Endothelial cell of umbilical vein (primary cell): ENCODE results near the gene PKNOX1. TPM values are rescaled to one million over a fixed set of nuclear protein-coding genes. Genes with fewer than 3 reads are reported as not detected.

Source experiments
- BruUV-seq: library from RNA; stranded (reverse); fragments of 400-500 nt; replicated peaks from 2 replicates; lab custom pipeline; 2021; lab: Mats Ljungman, UMichigan
- CTCF ChIA-PET: fragments of 300-600, 350-600 bp; sonication (Branson Sonifier 250); formaldehyde crosslinking; loops from one replicate; lab custom pipeline; 2021; ENCODE audit warnings: antibody characterized with exemption, inconsistent platforms; lab: Charles Lee
- POLR2A ChIA-PET: fragments of 300-600, 350-600 bp; sonication (Branson Sonifier 250); formaldehyde crosslinking; loops from one replicate; lab custom pipeline; 2021; ENCODE audit warnings: antibody characterized with exemption, inconsistent platforms; lab: Charles Lee
- DNase-seq: peaks from one replicate; pipeline ENCODE4 v3.0.0-alpha.2; 2011; ENCODE audit warnings: low read depth, low spot score
- FAIRE-seq: peaks from 2 replicates; lab custom pipeline; 2011; peaks lifted over from hg19 to GRCh38; lab: Jason Lieb, UNC
- H2AFZ ChIP-seq: 2 replicates; pipeline ENCODE4 v1.6.0; 2012; ENCODE audit warnings: low read depth, low read length, control low read depth, inconsistent platforms
- H3K27ac ChIP-seq: 2 replicates; pipeline ENCODE4 v1.5.1; 2011; ENCODE audit warnings: low read depth, mild to moderate bottlenecking, control low read depth, low read length, moderate library complexity; ENCODE audit not compliant: insufficient read depth
- H3K27me3 ChIP-seq, 2 experiments: 2 replicates each; pipeline versions ENCODE4 v1.6.0 to v1.6.1; 2011; ENCODE audit warnings: low read length in 2 of 2, mixed read lengths in 1 of 2; ENCODE audit not compliant: control insufficient read depth in 2 of 2, insufficient read depth in 2 of 2
- H3K36me3 ChIP-seq, 2 experiments: 2 replicates in 1 of 2; 3 replicates in 1 of 2; pipeline ENCODE4 v1.5.1; 2011; ENCODE audit warnings: low read length in 2 of 2, mild to moderate bottlenecking in 1 of 2, moderate library complexity in 1 of 2; ENCODE audit not compliant: control insufficient read depth in 2 of 2, insufficient read depth in 2 of 2; ENCODE audit errors: extremely low read depth in 1 of 2
- H3K4me1 ChIP-seq: 3 replicates; pipeline ENCODE4 v1.5.1; 2011; ENCODE audit warnings: mild to moderate bottlenecking, low read length; ENCODE audit not compliant: control insufficient read depth, insufficient read depth; ENCODE audit errors: extremely low read depth
- H3K4me2 ChIP-seq: 2 replicates; pipeline ENCODE4 v1.6.1; 2011; ENCODE audit warnings: low read length, control low read depth, mixed read lengths; ENCODE audit not compliant: insufficient read depth
- H3K4me3 ChIP-seq, 3 experiments: fragments of 200-600 bp in 1 of 3; sonication (generic), shearing (Covaris generic) in 1 of 3; replicated peaks in 1 of 3; 2 replicates each; pipeline ENCODE4 v1.5.1; 2011 to 2016; ENCODE audit warnings: control low read depth in 3 of 3, low read length in 3 of 3, mild to moderate bottlenecking in 2 of 3, inconsistent platforms in 1 of 3, low read depth in 1 of 3, moderate library complexity in 1 of 3; ENCODE audit not compliant: insufficient read depth in 1 of 3
- H3K79me2 ChIP-seq: 2 replicates; pipeline ENCODE4 v1.6.0; 2012; ENCODE audit warnings: low read length, inconsistent platforms; ENCODE audit not compliant: control insufficient read depth, insufficient read depth
- H3K9ac ChIP-seq: replicated peaks from 2 replicates; pipeline ENCODE3; 2011; ENCODE audit warnings: low read length, control low read depth; ENCODE audit not compliant: insufficient read depth; ENCODE audit errors: extremely low read depth
- H3K9me1 ChIP-seq: replicated peaks from 3 replicates; pipeline ENCODE4 v1.6.0; 2011; ENCODE audit warnings: mild to moderate bottlenecking, low read length; ENCODE audit not compliant: control insufficient read depth, insufficient read depth; ENCODE audit errors: extremely low read depth
- H3K9me3 ChIP-seq: replicated peaks from 2 replicates; pipeline ENCODE4 v1.5.1; 2012; ENCODE audit warnings: low read length, inconsistent platforms; ENCODE audit not compliant: control insufficient read depth, insufficient read depth
- H4K20me1 ChIP-seq: replicated peaks from 2 replicates; pipeline ENCODE3; 2011; ENCODE audit warnings: mild to moderate bottlenecking, low read length; ENCODE audit not compliant: control insufficient read depth, insufficient read depth; ENCODE audit errors: extremely low read depth
- EZH2 ChIP-seq: IDR thresholded peaks from 2 replicates; pipeline ENCODE4 v1.6.1; 2012; ENCODE audit warnings: borderline replicate concordance, low read depth, mild to moderate bottlenecking, moderate library complexity, low read length, inconsistent platforms; ENCODE audit not compliant: severe bottlenecking
- FOS ChIP-seq: IDR thresholded peaks from 2 replicates; pipeline ENCODE4 v1.6.1; 2011; ENCODE audit warnings: mild to moderate bottlenecking, low read length, moderate library complexity, borderline replicate concordance; ENCODE audit not compliant: insufficient read depth
- GATA2 ChIP-seq: IDR thresholded peaks from 2 replicates; pipeline ENCODE4 v1.7.0; 2011; ENCODE audit warnings: low read depth, mild to moderate bottlenecking, moderate library complexity, mixed read lengths, low read length; ENCODE audit not compliant: insufficient read length, insufficient read depth
- JUN ChIP-seq: IDR thresholded peaks from 2 replicates; pipeline ENCODE4 v1.6.1; 2011; ENCODE audit warnings: borderline replicate concordance, low read depth; ENCODE audit not compliant: insufficient read length, insufficient read depth
- MAX ChIP-seq: IDR thresholded peaks from 2 replicates; pipeline ENCODE4 v1.6.1; 2011; ENCODE audit not compliant: insufficient read depth, insufficient read length
- MYC ChIP-seq: IDR thresholded peaks from one replicate; pipeline ENCODE4 v1.6.1; 2011; ENCODE audit warnings: mild to moderate bottlenecking, low read depth, low read length
- POLR2A ChIP-seq: IDR thresholded peaks from 2 replicates; pipeline ENCODE4 v1.6.1; 2012; ENCODE audit warnings: low read depth, mild to moderate bottlenecking, control low read depth, low read length
- POLR2AphosphoS5 ChIP-seq: IDR thresholded peaks from 2 replicates; pipeline ENCODE4 v1.6.1; 2012; ENCODE audit warnings: low read depth, mild to moderate bottlenecking, control low read depth, low read length, moderate library complexity; ENCODE audit not compliant: insufficient read depth
- dilution Hi-C: fragments of 300-500 bp; cut with MboI; formaldehyde crosslinking; loops from one replicate; pipeline ENCODE4 v1.15.0; 2019; ENCODE audit warnings: low sequenced_read_pairs; ENCODE audit not compliant: extremely low pct_ligation_motif_present
- intact Hi-C: fragments of 100-400 bp; cut with micrococcal nuclease; formaldehyde crosslinking; loops from one replicate; pipeline ENCODE4 v1.10.0; 2022
- polyA plus RNA-seq, 4 experiments: library from polyadenylated mRNA; depleted of rRNA in 3 of 4; stranded (reverse) in 3 of 4; unstranded in 1 of 4; fragments of >200 nt; gene quantifications; 2 replicates each; pipeline versions ENCODE4 v1.2.1 to v1.2.3, GENCODE V29; 2011 to 2012; ENCODE audit warnings: missing spikeins in 1 of 4
- total RNA-seq: library from RNA; stranded (reverse); gene quantifications from 2 replicates; pipeline ENCODE4 v1.2.3, GENCODE V29; 2021
- TF ChIP-seq, protein P1 (sequence below), 2 donors: IDR thresholded peaks; 1 replicate in 1 of 2; 2 replicates in 1 of 2; pipeline ENCODE4 v1.5.1; 2011; ENCODE audit warnings: low read length in 2 of 2, mild to moderate bottlenecking in 2 of 2, moderate library complexity in 2 of 2, control low read depth in 1 of 2, inconsistent platforms in 1 of 2, low read depth in 1 of 2; ENCODE audit not compliant: insufficient read depth in 1 of 2; ENCODE audit errors: extremely low read depth in 1 of 2

The PKNOX1 gene
- total and polyA plus RNA-seq, 2 donors (not counting 3 experiments of a cell fraction or from before 2014, with no cell fraction given): 16.6 to 23.6 TPM

- Histone ChIP-seq H3K4me1 (no peaks in the 10 kb centered on the region), H3K36me3 (no peaks in the 10 kb centered on the region), H3K9me3 (no peaks in the 10 kb centered on the region), H3K27me3 (no peaks in the 10 kb centered on the region), H3K79me2 (no peaks in the 10 kb centered on the region), H4K20me1 (no peaks in the 10 kb centered on the region), H3K4me2 (no peak overlapping the region), H2AFZ (no peak overlapping the region), H3K4me3 (no peak overlapping the region), H3K9me1 (no peaks in the 10 kb centered on the region), H3K27ac (no peak overlapping the region), H3K9ac (no peak overlapping the region)
- intact Hi-C loops: no loop called here
- TF ChIP-seq MAX (no peak), GATA2 (no peak), JUN (no peak), MYC (no peak), POLR2A (no peak), POLR2AphosphoS5 (no peak), FOS (no peak), EZH2 (no peak)
- TF ChIP-seq, protein P1, sequence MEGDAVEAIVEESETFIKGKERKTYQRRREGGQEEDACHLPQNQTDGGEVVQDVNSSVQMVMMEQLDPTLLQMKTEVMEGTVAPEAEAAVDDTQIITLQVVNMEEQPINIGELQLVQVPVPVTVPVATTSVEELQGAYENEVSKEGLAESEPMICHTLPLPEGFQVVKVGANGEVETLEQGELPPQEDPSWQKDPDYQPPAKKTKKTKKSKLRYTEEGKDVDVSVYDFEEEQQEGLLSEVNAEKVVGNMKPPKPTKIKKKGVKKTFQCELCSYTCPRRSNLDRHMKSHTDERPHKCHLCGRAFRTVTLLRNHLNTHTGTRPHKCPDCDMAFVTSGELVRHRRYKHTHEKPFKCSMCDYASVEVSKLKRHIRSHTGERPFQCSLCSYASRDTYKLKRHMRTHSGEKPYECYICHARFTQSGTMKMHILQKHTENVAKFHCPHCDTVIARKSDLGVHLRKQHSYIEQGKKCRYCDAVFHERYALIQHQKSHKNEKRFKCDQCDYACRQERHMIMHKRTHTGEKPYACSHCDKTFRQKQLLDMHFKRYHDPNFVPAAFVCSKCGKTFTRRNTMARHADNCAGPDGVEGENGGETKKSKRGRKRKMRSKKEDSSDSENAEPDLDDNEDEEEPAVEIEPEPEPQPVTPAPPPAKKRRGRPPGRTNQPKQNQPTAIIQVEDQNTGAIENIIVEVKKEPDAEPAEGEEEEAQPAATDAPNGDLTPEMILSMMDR (IDR thresholded peaks at IDR 0.05; ENCODE audit: extremely low read depth in 1 of 2, insufficient read depth in 1 of 2, low read depth in 1 of 2, low read length in 2 of 2): no peak
- dilution Hi-C loops: no loop called here
- POLR2A ChIA-PET: no interaction called here
- BruUV-seq: no TSS peak
- FAIRE-seq (no peak), DNase-seq (no peak)
- CTCF ChIA-PET: no interaction called here
Measured at GRCh38 chr21:42964086-42964485, 10.3 kb upstream of the PKNOX1 start.
